ENCODE results near the gene TIPRL. TPM values are rescaled to one million over a fixed set of nuclear protein-coding genes. Genes with fewer than 3 reads are reported as not detected.

Gene TIPRL
- total and polyA plus RNA-seq, 9 of the 15 experiments (the other 6 are each of a cell fraction or from before 2014, with no cell fraction given) = 41.4 to 90.2 (median 69.9) TPM

DNA sequence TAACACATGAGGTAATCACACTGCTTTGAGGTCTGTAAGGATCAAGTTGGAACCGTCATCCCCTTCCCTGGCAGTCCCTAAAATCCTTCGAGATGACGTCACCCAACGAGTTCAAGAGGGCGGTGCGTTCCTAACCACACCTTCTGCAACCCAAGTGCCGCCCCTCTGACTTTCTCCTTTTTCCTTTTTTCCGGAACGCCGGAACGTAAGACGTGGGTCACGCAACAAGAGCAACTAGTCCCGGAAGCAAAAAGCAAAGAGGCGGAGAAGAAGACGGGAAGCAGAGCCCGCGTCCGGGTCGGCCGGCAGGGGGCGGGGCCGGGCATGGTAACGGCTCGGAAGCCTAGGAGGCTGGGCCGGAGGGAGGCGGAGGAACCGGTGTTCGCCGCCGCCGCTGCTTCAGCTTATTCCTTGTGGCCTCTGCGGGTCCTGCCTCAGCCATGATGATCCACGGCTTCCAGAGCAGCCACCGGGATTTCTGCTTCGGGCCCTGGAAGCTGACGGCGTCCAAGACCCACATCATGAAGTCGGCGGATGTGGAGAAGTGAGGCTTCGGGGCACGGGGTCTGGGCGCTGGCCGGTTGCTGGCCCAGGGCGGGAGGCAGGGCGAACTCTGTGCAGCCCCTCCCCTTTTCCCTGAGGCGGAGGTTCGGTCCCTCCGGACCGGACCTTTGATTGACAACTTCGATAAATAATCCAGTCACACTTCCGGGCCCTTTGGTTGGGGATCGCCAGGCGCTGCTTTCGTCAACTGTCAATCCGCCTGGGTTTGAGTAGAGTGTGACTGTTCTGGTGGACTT lies at the start of gene TIPRL (continued):
- TF ChIP-seq PHB (CRISPR knock-in tag; IDR thresholded peaks at IDR 0.05) = peak; percentile 65; the same call in 1 of the 2 replicates
- TF ChIP-seq SMARCB1 (IDR thresholded peaks at IDR 0.05; ENCODE audit: insufficient read length, low read depth) = no peak
- no peak for TF ChIP-seq GATAD2B (IDR thresholded peaks at IDR 0.05; ENCODE audit: borderline replicate concordance)
- TF ChIP-seq, protein P1, sequence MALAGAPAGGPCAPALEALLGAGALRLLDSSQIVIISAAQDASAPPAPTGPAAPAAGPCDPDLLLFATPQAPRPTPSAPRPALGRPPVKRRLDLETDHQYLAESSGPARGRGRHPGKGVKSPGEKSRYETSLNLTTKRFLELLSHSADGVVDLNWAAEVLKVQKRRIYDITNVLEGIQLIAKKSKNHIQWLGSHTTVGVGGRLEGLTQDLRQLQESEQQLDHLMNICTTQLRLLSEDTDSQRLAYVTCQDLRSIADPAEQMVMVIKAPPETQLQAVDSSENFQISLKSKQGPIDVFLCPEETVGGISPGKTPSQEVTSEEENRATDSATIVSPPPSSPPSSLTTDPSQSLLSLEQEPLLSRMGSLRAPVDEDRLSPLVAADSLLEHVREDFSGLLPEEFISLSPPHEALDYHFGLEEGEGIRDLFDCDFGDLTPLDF (CRISPR knock-in tag; IDR thresholded peaks at IDR 0.05) = peak; percentile 66; the same call in 1 of the 2 replicates
- TF ChIP-seq GATAD2A (IDR thresholded peaks at IDR 0.05) = no peak
- TF ChIP-seq ZNF695 (CRISPR knock-in tag; IDR thresholded peaks at IDR 0.05) = no peak
- 0 out of 2 replicates have a peak, but pooled peaks have one; percentile 32 for TF ChIP-seq ZNF436 (CRISPR knock-in tag; IDR thresholded peaks at IDR 0.05)
- TF ChIP-seq GATA2 (CRISPR knock-in tag; IDR thresholded peaks at IDR 0.05) = no peak
- no peak for TF ChIP-seq POLR3G (IDR thresholded peaks at IDR 0.05; ENCODE audit: extremely low read depth, insufficient read length, insufficient replicate concordance)
- 0 out of 2 replicates have a peak, but pooled peaks have one; percentile 29 for TF ChIP-seq ZNF57 (CRISPR knock-in tag; IDR thresholded peaks at IDR 0.05)
- no peak for TF ChIP-seq MTF1 (CRISPR knock-in tag; IDR thresholded peaks at IDR 0.05; ENCODE audit: borderline replicate concordance)
- TF ChIP-seq ZNF778 (CRISPR knock-in tag; IDR thresholded peaks at IDR 0.05) = no peak
- TF ChIP-seq, protein P2, sequence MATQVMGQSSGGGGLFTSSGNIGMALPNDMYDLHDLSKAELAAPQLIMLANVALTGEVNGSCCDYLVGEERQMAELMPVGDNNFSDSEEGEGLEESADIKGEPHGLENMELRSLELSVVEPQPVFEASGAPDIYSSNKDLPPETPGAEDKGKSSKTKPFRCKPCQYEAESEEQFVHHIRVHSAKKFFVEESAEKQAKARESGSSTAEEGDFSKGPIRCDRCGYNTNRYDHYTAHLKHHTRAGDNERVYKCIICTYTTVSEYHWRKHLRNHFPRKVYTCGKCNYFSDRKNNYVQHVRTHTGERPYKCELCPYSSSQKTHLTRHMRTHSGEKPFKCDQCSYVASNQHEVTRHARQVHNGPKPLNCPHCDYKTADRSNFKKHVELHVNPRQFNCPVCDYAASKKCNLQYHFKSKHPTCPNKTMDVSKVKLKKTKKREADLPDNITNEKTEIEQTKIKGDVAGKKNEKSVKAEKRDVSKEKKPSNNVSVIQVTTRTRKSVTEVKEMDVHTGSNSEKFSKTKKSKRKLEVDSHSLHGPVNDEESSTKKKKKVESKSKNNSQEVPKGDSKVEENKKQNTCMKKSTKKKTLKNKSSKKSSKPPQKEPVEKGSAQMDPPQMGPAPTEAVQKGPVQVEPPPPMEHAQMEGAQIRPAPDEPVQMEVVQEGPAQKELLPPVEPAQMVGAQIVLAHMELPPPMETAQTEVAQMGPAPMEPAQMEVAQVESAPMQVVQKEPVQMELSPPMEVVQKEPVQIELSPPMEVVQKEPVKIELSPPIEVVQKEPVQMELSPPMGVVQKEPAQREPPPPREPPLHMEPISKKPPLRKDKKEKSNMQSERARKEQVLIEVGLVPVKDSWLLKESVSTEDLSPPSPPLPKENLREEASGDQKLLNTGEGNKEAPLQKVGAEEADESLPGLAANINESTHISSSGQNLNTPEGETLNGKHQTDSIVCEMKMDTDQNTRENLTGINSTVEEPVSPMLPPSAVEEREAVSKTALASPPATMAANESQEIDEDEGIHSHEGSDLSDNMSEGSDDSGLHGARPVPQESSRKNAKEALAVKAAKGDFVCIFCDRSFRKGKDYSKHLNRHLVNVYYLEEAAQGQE (IDR thresholded peaks at IDR 0.05; ENCODE audit: borderline replicate concordance) = peak; percentile 74
- TF ChIP-seq, protein P2 (CRISPR knock-in tag; IDR thresholded peaks at IDR 0.05; ENCODE audit: low read depth) = peak; percentile 85
- no peak for TF ChIP-seq THRAP3 (IDR thresholded peaks at IDR 0.05; ENCODE audit: borderline replicate concordance)
- peak in 1 of 2 experiments; percentile 65; a peak in 3 of 4 replicates for TF ChIP-seq TRIM24 (IDR thresholded peaks at IDR 0.05)
- TF ChIP-seq, protein P3, sequence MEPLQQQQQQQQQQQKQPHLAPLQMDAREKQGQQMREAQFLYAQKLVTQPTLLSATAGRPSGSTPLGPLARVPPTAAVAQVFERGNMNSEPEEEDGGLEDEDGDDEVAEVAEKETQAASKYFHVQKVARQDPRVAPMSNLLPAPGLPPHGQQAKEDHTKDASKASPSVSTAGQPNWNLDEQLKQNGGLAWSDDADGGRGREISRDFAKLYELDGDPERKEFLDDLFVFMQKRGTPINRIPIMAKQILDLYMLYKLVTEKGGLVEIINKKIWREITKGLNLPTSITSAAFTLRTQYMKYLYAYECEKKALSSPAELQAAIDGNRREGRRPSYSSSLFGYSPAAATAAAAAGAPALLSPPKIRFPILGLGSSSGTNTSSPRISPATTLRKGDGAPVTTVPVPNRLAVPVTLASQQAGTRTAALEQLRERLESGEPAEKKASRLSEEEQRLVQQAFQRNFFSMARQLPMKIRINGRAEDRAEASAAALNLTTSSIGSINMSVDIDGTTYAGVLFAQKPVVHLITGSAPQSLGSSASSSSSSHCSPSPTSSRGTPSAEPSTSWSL (CRISPR knock-in tag; IDR thresholded peaks at IDR 0.05; ENCODE audit: borderline replicate concordance) = no peak
- TF ChIP-seq ZNF766 (CRISPR knock-in tag; conservative IDR thresholded peaks at IDR 0.05) = peak; percentile 75; the same call in 1 of the 2 replicates
